Measurements from ENCODE around the gene STK4.

DNA sequence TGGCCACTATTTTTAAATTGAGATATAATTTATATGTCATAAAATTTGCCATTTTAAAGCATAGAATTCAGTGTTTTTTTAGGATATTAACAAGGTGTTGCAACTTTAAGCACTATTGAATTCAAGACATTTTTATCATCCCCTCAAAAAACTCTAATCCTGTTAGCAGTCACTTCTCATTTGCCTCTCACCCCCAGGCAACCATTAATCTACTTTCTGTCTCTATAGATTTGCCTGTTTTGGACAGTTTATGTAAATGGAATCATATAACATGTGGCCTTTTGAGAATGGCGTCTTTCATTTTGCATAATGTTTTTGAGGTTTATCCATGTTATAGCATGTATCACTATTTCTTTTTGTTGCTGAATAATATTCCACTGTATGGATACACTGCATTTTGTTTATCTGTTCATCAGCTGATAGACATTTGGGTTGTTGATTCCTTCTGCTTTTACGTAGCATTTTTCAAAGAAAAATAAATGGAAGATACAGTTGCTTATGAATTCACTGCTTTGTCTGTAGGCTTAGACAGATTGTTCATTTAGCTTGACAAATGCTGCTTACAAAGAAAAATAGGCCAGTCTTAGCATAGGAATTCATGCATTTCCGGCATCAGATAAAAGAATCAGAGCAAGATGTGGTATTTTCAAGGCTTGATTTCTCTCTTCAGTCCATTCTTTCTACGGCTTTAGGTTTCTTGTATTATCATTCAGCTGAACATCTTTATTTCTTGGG is 52.9 kb downstream of the STK4 start:
- TF ChIP-seq, protein P1, sequence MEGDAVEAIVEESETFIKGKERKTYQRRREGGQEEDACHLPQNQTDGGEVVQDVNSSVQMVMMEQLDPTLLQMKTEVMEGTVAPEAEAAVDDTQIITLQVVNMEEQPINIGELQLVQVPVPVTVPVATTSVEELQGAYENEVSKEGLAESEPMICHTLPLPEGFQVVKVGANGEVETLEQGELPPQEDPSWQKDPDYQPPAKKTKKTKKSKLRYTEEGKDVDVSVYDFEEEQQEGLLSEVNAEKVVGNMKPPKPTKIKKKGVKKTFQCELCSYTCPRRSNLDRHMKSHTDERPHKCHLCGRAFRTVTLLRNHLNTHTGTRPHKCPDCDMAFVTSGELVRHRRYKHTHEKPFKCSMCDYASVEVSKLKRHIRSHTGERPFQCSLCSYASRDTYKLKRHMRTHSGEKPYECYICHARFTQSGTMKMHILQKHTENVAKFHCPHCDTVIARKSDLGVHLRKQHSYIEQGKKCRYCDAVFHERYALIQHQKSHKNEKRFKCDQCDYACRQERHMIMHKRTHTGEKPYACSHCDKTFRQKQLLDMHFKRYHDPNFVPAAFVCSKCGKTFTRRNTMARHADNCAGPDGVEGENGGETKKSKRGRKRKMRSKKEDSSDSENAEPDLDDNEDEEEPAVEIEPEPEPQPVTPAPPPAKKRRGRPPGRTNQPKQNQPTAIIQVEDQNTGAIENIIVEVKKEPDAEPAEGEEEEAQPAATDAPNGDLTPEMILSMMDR (IDR thresholded peaks at IDR 0.05) = no peak
- TF ChIP-seq POLR2A (IDR thresholded peaks at IDR 0.05) = no peak
